K562 (cell line): Measurements from ENCODE around the gene MRNIP. TPM values are rescaled to one million over a fixed set of nuclear protein-coding genes. Genes with fewer than 3 reads are reported as not detected.

ENCODE experiments used
- ATAC-seq: fragments of 200-7000 bp; cut with Tn5 transposase; 3 replicates; pipeline ENCODE4 v1.9.1; 2020; ENCODE audit warnings: moderate library complexity
- BruUV-seq: library from RNA; stranded (reverse); fragments of 400-500 nt; replicated peaks from 2 replicates; lab custom pipeline; 2021; lab: Mats Ljungman, UMichigan
- CTCF ChIA-PET: fragments of 300-600 bp; formaldehyde crosslinking; extraction: SDS; loops from one replicate; lab custom pipeline; 2021; ENCODE audit warnings: low intra/inter-chr PET ratio; lab: Yijun Ruan, JAX
- POLR2A ChIA-PET: fragments of 300-600, 350-650 bp; sonication (Branson Sonifier 250); formaldehyde crosslinking; extraction: SDS; loops from one replicate; lab custom pipeline; 2021; ENCODE audit warnings: antibody characterized with exemption, inconsistent platforms; lab: Yijun Ruan, JAX
- DNase-seq, 4 experiments: peaks; one replicate each; pipeline versions ENCODE4 v3.0.0 to v3.0.0-alpha.2; 2011 to 2018; ENCODE audit warnings: low spot score in 3 of 4, mixed read lengths in 3 of 4; ENCODE audit errors: extremely low read depth in 1 of 4
- FAIRE-seq: peaks from 2 replicates; lab custom pipeline; 2011; peaks lifted over from hg19 to GRCh38; lab: Jason Lieb, UNC
- H2AFZ ChIP-seq: 2 replicates; pipeline ENCODE4 v1.6.0; 2011; ENCODE audit warnings: low read depth, low read length, control low read depth, inconsistent platforms
- H3K27ac ChIP-seq: fragments of 200-600 bp; 3 replicates; pipeline ENCODE4 v1.8.0; 2011; ENCODE audit warnings: low read depth, mild to moderate bottlenecking, control low read depth, inconsistent platforms, low read length, moderate library complexity, mixed read lengths; ENCODE audit errors: extremely low read depth
- H3K27me3 ChIP-seq, 2 experiments: fragments of 300-600 bp in 1 of 2; 2 replicates in 1 of 2; 3 replicates in 1 of 2; pipeline versions ENCODE4 v1.6.0 to v1.8.0; 2011; ENCODE audit warnings: inconsistent platforms in 2 of 2, low read length in 2 of 2, mild to moderate bottlenecking in 1 of 2, mixed read lengths in 1 of 2, moderate library complexity in 1 of 2; ENCODE audit not compliant: control insufficient read depth in 2 of 2, insufficient read depth in 2 of 2
- H3K36me3 ChIP-seq: fragments of 300-600 bp; 3 replicates; pipeline ENCODE4 v1.8.0; 2011; ENCODE audit warnings: mild to moderate bottlenecking, low read length, inconsistent platforms; ENCODE audit not compliant: control insufficient read depth, insufficient read depth
- H3K4me1 ChIP-seq, 2 experiments: fragments of 200-600 bp in 1 of 2; replicated peaks in 1 of 2; 2 replicates in 1 of 2; 3 replicates in 1 of 2; pipeline versions ENCODE4 v1.5.1 to v1.8.0; 2011; ENCODE audit warnings: inconsistent platforms in 2 of 2, low read length in 2 of 2, mild to moderate bottlenecking in 1 of 2, mixed read lengths in 1 of 2, moderate library complexity in 1 of 2; ENCODE audit not compliant: control insufficient read depth in 2 of 2, insufficient read depth in 2 of 2
- H3K4me2 ChIP-seq: 2 replicates; pipeline ENCODE4 v1.6.1; 2011; ENCODE audit warnings: low read length, control low read depth, inconsistent platforms, mixed read lengths; ENCODE audit not compliant: insufficient read depth
- H3K4me3 ChIP-seq: fragments of 200-600 bp; sonication (generic), shearing (Covaris generic); 2 replicates; pipeline ENCODE4 v1.5.1; 2016; ENCODE audit warnings: control low read depth, inconsistent platforms
- H3K79me2 ChIP-seq: fragments of 200-600 bp; 3 replicates; pipeline ENCODE4 v1.8.0; 2011; ENCODE audit warnings: low read length, inconsistent platforms; ENCODE audit not compliant: control insufficient read depth, insufficient read depth
- H3K9ac ChIP-seq, 2 experiments: 2 replicates each; pipeline versions ENCODE4 v1.6.0 to v1.6.1; 2011; ENCODE audit warnings: low read depth in 2 of 2, low read length in 2 of 2, control low read depth in 1 of 2, inconsistent platforms in 1 of 2, mild to moderate bottlenecking in 1 of 2, mixed read lengths in 1 of 2; ENCODE audit not compliant: insufficient read depth in 1 of 2
- H3K9me1 ChIP-seq: one replicate; pipeline ENCODE4 v1.6.0; 2011; ENCODE audit warnings: inconsistent platforms, mild to moderate bottlenecking, low read length, moderate library complexity; ENCODE audit not compliant: control insufficient read depth, insufficient read depth
- H3K9me3 ChIP-seq: replicated peaks from 2 replicates; pipeline ENCODE4 v1.5.1; 2011; ENCODE audit warnings: low read depth, low read length, inconsistent platforms; ENCODE audit not compliant: control insufficient read depth, insufficient read depth
- H4K20me1 ChIP-seq: replicated peaks from 2 replicates; pipeline ENCODE4 v1.6.1; 2011; ENCODE audit warnings: low read length, inconsistent platforms, mixed read lengths; ENCODE audit not compliant: control insufficient read depth, insufficient read depth
- ATF1 ChIP-seq, 2 experiments: fragments of 450-650 bp in 1 of 2; IDR thresholded peaks; 2 replicates each; pipeline ENCODE4 v1.6.1; 2016; ENCODE audit warnings: missing compliant biosample characterization in 1 of 2, missing genetic modification characterization in 1 of 2
- BACH1 ChIP-seq: fragments of 200-800 bp; sonication (Bioruptor generic); IDR thresholded peaks from 2 replicates; pipeline ENCODE4 v1.6.1; 2016; ENCODE audit warnings: missing genetic modification characterization, missing compliant biosample characterization
- BDP1 ChIP-seq: IDR thresholded peaks from 3 replicates; pipeline ENCODE4 v1.6.1; 2011; ENCODE audit not compliant: insufficient read length, insufficient read depth
- CBFB ChIP-seq: sonication (generic); formaldehyde crosslinking; IDR thresholded peaks from 2 replicates; pipeline ENCODE4 v1.4.0; 2020; ENCODE audit warnings: mild to moderate bottlenecking, missing genetic modification reagents
- DMBX1 ChIP-seq: fragments of 250-450 bp; sonication (Bioruptor Pico); IDR thresholded peaks from 2 replicates; pipeline ENCODE4 v1.8.0; 2022; ENCODE audit warnings: inconsistent platforms, mild to moderate bottlenecking, moderate library complexity, borderline replicate concordance
- JUND ChIP-seq, 2 experiments: IDR thresholded peaks; 2 replicates in 1 of 2; 3 replicates in 1 of 2; pipeline ENCODE4 v1.6.1; 2011; ENCODE audit warnings: borderline replicate concordance in 2 of 2, low read depth in 2 of 2, low read length in 2 of 2, improper control_type of control experiment in 1 of 2, missing biosample characterization in 1 of 2, missing genetic modification characterization in 1 of 2, missing genetic modification reagents in 1 of 2
- POLR2G ChIP-seq: fragments of 200-400 bp; formaldehyde crosslinking; IDR thresholded peaks from 2 replicates; pipeline ENCODE4 v1.6.1; 2017; ENCODE audit warnings: low read depth, mild to moderate bottlenecking, antibody characterized with exemption, low read length, moderate library complexity
- RBFOX2 ChIP-seq: fragments of 200-400 bp; formaldehyde crosslinking; IDR thresholded peaks from 2 replicates; pipeline ENCODE4 v1.6.1; 2017; ENCODE audit warnings: low read depth, mild to moderate bottlenecking, low read length, moderate library complexity
- YBX1 ChIP-seq: fragments of 450-650 bp; IDR thresholded peaks from 2 replicates; pipeline ENCODE4 v1.7.1; 2016; ENCODE audit warnings: mild to moderate bottlenecking
- ZNF197 ChIP-seq: fragments of 200-800 bp; sonication (Bioruptor generic); IDR thresholded peaks from 2 replicates; pipeline ENCODE4 v1.6.1; 2016; ENCODE audit warnings: low read depth, missing genetic modification characterization, missing compliant biosample characterization
- WGBS: fragments of 100-300 bp; shearing (Covaris generic); methylation state at CpG from one replicate; pipeline ENCODE4 v1.1.6; 2016; ENCODE audit warnings: low coverage, mixed read lengths; ENCODE audit not compliant: insufficient coverage; ENCODE audit errors: missing lambda C conversion rate; 5-methylcytosine and 5-hydroxymethylcytosine counted together
- in situ Hi-C: fragments of 300-500 bp; cut with MboI; formaldehyde crosslinking; loops from 4 replicates; pipeline ENCODE4 v1.15.0; 2018; ENCODE audit warnings: inconsistent platforms, mixed read lengths
- intact Hi-C: fragments of 100-400 bp; cut with micrococcal nuclease; formaldehyde crosslinking; loops from 2 replicates; pipeline ENCODE4 v1.14.2; 2022
- polyA plus RNA-seq, 8 experiments: library from polyadenylated mRNA; depleted of rRNA in 4 of 8; stranded (reverse) in 5 of 8; unstranded in 3 of 8; fragments of >200 nt; fragmentation: Nextera tagmentation in 2 of 8; fragmentation: Illumina TruSeq in 1 of 8; extraction: Ambion mirVana in 2 of 8; extraction: Trizol in 1 of 8; gene quantifications; 2 replicates each; pipeline versions ENCODE4 v1.2.1 to v1.2.3, GENCODE V29; 2011 to 2014; ENCODE audit warnings: inconsistent platforms in 1 of 8, missing spikeins in 1 of 8
- total RNA-seq, 7 experiments: library from RNA; depleted of rRNA in 6 of 7; stranded (reverse); fragments of >200 nt in 6 of 7; fragmentation: Illumina TruSeq in 2 of 7; extraction: Trizol in 2 of 7; gene quantifications; 2 replicates each; pipeline versions ENCODE4 v1.2.1 to v1.2.3, GENCODE V29; 2011 to 2021; ENCODE audit warnings: low replicate concordance in 1 of 7
- TF ChIP-seq, protein P1 (sequence below): fragments of 450-650 bp; IDR thresholded peaks from 2 replicates; pipeline ENCODE4 v1.6.1; 2016; ENCODE audit warnings: low read depth, mild to moderate bottlenecking, moderate library complexity

Gene MRNIP
- total and polyA plus RNA-seq, 9 of the 15 experiments (the other 6 are each of a cell fraction or from before 2014, with no cell fraction given), result 3.6 to 39.0 (median 16.8) TPM

DNA sequence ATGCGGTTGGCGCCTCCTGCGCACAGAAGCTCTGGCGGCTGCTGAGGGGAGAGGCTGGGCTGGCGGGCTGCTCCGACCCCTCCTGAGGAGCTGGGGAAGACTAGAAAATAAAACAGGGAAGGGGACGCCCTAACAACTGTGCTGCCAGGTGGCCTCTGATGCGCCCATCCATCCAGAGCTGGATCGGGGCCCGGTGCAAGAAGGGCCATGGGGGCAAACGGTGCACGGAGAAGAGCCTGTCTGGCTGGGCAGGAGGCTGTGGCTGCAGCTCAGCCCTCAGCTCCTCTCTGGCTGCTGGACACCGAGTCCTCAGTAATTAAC, 21.0 kb upstream of the MRNIP start (continued):
- TF ChIP-seq BDP1 (no peak), DMBX1 (CRISPR knock-in tag) (no peak), ATF1 (CRISPR knock-in tag; IDR thresholded peaks at IDR 0.05) (no peak), ATF1 (tag; IDR thresholded peaks at IDR 0.05) (no peak)

DNA sequence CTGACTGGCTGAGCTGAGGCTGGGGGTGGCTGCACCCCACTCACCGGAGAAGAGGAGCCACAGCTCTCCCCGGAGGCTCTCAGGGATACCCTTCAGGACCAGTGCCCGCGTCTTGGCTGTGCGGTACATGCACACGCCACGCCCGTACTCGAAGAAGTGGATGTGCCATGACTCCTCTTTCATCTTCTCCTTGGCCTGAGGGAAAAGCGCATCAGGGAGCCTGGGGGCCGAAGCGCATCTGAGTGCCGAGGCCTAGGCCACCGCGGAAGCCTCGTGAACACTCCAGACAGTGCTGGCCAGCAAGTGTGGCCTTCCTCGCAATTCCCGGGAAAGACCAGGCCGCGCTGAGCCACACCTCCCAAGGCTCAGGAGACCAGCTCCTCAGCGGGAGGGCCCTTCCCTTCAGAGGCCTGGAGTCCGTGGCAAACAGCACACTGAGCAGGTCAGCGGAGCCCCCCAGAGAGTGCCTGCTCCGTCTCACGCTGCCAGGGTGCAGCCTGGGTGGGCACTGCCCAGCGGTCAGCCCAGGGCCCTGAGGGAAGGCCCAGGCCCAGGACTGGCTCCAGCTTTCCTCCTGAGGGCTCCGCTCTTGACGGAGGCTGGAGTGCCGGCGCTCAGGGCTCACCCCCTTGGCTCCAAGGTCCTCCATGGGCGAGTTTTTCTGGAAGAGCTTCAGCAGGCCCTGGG, 20.5 kb upstream of the MRNIP start:
- H3K27me3 ChIP-seq, result no peaks in the 10 kb centered on the region
- no peak overlapping the region for H2AFZ ChIP-seq
- FAIRE-seq, result no peak
- no peak overlapping the region for H3K4me2 ChIP-seq
- peak overlapping the region in 1 of 2 experiments; percentile 31; a peak in 1 of 4 replicates for H3K9ac ChIP-seq
- ChIA-PET CTCF (no interaction called here), POLR2A (no interaction called here)
- WGBS, result 93% methylated on average over 27 of the region's 31 CpGs
- no peak overlapping the region for H3K4me3 ChIP-seq
- no TSS peak for BruUV-seq
- TF ChIP-seq, protein P1, sequence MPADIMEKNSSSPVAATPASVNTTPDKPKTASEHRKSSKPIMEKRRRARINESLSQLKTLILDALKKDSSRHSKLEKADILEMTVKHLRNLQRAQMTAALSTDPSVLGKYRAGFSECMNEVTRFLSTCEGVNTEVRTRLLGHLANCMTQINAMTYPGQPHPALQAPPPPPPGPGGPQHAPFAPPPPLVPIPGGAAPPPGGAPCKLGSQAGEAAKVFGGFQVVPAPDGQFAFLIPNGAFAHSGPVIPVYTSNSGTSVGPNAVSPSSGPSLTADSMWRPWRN, result no peak
- TF ChIP-seq CBFB (CRISPR knock-in tag), result no peak
- peak; percentile 41; the same call in 1 of the 2 replicates for TF ChIP-seq POLR2G
- TF ChIP-seq YBX1, result no peak
- no peak for TF ChIP-seq BACH1 (tag)
- 0 out of 2 replicates have a peak, but pooled peaks have one; percentile 2 for TF ChIP-seq RBFOX2
- TF ChIP-seq JUND (IDR thresholded peaks at IDR 0.05; ENCODE audit: borderline replicate concordance, low read depth, low read length), result no peak
- no peak for TF ChIP-seq JUND (tag; IDR thresholded peaks at IDR 0.05; ENCODE audit: borderline replicate concordance, low read depth, low read length)
- TF ChIP-seq ZNF197 (CRISPR knock-in tag), result no peak
- H3K36me3 ChIP-seq, result peaks cover 68% of the 10 kb centered on the region
- no peaks in the 10 kb centered on the region; the same call in 1 of the 2 replicates for H4K20me1 ChIP-seq
- in situ Hi-C loops (no loop called here), intact Hi-C loops (no loop called here)
- H3K9me3 ChIP-seq, result peaks cover 11% of the 10 kb centered on the region
- H3K9me1 ChIP-seq, result no peaks in the 10 kb centered on the region
- H3K79me2 ChIP-seq, result no peaks in the 10 kb centered on the region
- no peak for DNase-seq
- ATAC-seq, result no peak; the same call in 2 of the 3 replicates
- no peak overlapping the region for H3K27ac ChIP-seq
- H3K4me1 ChIP-seq, result no peaks in the 10 kb centered on the region
